HG03196 (cell line): Measurements from ENCODE around the gene CMSS1.
"Not testable (repeated sequence)": the region's sequence is repeated elsewhere in the genome, so short reads cannot be mapped to it uniquely, and the experiment has no call there.

Source experiments
- ATAC-seq: cut with Tn5 transposase; IDR thresholded peaks from one replicate; pipeline ENCODE4 v1.9.1; 2021; ENCODE audit not compliant: unreplicated experiment

CMSS1 gene

DNA sequence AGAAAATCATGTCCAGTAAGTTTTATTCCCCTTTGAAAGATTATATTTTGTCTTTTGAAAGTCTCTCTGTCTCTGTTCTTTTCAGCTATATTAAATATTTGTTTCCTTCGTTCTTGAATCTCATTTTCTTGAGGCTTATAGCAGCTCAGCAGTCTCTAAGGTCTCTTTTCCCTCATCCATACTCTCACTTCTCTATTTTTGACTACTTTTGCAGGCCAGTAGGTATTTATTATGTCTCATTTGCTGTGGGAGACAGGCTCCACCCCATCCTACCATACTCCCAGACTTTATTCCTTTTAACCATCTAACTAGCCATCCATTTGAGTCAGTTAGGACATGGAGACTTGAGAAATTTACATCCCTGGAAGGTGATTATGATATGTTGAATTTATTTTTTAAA, 225.6 kb downstream of the CMSS1 start:
- no peak for ATAC-seq

DNA sequence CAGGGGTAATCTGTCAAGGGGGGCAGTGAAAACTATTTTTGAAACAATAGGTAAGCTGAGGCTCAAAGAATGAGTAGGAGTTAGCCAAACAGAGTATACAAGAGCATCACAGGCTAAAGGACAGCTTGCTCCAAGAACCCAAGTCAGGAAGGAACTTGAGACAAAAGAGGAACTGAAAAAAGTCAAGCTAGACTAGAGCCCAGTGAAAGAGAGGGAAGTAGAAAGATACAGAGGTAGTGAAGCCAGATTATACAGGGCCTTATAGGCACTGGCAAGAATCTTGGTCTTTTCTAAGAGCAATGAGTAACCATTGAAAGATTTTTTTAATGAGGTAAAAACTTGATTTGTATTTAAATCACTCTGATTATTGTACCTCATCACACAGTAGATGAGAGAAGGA, 226.7 kb downstream of the CMSS1 start:
- ATAC-seq, result peak; percentile 66

- ATAC-seq, result no peak
These were observed 228.0 kb downstream of the CMSS1 start for GRCh38 chr3:100045696-100046095.

DNA sequence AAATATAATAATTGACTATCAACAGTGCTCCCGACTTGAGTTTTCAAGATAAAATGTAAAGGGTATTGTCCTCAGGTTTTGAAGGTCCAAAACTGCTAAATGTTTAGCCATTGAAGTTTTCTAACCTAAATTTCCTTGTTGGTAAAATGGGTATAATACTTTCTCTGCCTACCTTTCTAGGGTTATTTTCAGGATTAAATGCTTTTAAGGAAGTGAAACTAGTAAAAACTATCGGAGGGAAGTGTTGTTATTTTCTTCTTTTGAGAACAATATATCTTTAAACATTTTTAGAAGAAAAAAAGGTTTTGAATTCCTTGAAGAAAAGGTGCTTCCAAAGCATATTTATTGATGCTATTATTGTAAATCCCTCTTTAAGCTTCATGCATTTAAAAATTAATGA, 229.3 kb downstream of the CMSS1 start:
- no peak for ATAC-seq

DNA sequence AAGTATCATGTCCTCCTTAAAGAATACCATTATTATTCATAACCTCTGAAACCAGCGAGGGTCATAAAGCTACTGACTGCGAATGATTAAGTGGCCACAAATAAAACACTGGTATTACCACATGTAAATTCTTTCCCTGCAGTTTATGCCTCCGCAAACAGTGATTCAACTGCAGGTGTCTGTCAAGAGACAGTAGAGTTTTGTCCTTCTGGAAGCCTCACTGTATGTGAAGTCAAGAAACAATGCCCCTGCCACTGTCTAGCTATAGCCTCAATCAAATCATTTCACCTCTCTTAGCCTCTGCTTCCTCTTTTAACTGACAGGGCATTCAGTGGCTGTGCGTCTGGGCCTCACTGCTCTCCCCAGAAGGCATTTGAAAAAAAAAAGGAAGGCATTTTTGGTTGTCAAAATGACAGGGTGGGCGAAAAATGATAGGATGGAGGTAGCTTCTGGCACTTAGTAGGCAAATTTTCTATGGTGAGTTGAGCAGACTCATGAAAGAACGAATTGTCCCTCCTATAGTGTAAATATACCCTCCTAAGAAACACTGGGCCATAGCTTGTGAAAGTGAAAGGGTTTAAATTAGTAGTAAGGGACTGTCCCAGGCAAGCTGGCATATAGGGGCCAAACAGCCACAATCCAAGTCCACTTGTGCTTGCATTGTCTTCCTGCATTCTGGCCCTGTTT, 229.9 kb downstream of the CMSS1 start:
- peak; percentile 87 for ATAC-seq

GRCh38 chr3:100048248-100048647, 230.6 kb downstream of the CMSS1 start:
- peak; percentile 1 for ATAC-seq

- not testable (repeated sequence) for ATAC-seq
These were observed 233.9 kb downstream of the CMSS1 start for GRCh38 chr3:100051513-100051912.

DNA sequence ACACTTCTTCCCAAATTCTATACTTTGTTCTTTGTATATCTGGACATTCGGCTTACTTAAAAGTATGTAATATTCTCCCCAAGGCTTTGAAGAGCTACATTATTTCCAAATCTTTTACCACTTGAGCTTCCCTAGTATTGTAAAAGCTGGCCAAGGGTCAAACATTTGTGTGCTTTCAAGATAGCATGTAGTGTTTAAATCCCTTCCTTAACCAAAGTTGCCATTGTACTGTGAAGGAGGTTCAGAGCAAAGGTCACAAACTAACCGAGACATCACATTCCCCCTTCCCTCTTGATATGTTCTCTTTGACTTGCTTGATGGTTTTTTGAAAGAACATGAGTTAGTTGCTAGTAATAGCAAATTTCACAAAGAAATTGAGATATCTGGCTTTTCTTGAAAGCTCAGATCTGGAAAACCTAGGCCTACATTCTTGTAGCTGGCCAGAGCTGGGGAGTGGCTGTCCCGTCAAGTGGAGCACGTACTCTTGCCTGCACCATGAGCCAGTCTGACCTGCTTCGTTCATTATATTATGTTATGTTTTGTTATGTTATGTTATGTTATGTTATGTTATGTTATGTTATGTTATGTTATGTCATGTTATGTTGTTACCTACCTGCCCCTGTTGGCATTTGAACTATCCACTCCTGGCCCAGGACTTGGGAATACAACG, 236.4 kb downstream of the CMSS1 start:
- no peak for ATAC-seq

- no peak for ATAC-seq
These were observed 240.3 kb downstream of the CMSS1 start for GRCh38 chr3:100057716-100058575.

- no peak for ATAC-seq
These were observed 241.8 kb downstream of the CMSS1 start for GRCh38 chr3:100059472-100059871.

DNA sequence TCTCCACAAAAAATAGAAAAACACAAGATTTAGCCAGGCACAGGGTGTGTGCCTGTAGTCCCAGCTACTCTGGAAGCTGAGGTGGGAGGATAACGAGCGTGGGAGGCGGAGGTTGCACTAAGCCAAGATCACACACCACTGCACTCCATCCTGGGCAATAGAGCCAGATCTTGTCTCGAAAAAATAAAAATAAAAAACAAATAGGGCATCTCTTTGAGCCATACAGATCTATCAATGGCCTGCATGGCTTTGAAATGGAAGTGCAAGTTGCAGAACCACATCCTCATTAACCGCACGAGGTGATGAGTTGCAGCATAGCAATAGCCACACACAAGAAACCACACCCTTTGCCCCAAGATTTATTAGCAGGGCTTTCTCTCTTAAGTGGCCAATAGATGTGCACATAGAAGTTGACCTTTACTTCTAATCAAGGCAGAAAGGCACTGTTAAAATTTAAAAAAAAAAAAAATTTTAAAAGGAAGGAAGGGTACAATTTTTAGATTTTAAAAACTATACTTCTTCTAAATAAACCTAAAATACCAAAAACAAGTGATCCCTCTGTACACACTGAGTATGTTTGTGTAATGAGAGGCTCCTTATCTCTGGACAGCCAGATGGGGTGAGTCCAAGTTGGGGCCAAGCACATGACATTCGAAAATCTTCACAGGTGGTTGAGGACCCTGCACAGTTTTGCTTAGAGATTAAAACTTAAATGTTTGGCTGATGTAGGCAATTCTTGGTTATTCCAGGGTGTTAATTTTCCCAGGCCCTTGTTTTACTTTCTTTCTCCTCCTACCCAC, 243.2 kb downstream of the CMSS1 start:
- ATAC-seq, result no peak

DNA sequence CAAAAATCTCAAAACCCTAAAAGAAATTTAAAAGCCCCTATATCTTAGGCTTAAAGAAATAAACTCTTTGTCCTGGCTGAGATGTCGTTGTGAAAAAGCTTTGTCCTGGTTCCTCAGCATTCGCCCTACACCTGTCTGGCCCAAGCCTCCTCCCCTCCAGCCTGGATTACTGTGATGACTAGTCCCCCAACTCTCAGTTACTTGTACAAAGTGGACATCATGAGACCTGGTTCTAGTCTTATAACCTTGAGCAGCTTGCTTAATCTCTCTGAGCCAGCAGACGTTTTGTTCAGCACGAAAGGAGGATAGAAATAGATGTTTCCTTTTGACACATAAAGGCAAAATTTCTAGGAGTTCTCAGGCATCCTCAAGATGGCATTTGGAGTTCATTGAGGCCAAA, 245.0 kb downstream of the CMSS1 start:
- no peak for ATAC-seq

- no peak for ATAC-seq
These were observed 246.3 kb downstream of the CMSS1 start for GRCh38 chr3:100063929-100064461.

GRCh38 chr3:100067589-100067988, 249.9 kb downstream of the CMSS1 start:
- ATAC-seq, result no peak

DNA sequence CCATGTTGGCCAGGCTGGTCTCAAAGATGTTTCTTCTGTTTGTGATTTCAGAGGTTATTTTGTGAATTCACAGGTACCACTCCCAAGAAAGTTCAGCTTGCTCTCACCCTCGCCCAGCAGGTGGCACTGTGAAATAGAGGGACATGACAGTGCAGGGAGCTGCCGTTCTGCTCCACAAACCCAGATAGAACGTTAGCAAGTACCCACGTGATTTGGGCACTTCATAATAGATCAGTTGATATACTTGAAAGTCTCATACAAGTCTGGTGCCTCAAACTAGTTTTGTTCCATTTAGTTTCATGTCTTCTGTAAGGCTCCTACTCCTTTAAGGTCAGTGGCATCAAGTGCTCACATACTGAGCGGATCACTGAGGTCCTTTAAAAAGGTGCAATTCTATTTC, 251.2 kb downstream of the CMSS1 start:
- ATAC-seq, result peak; percentile 74

- no peak for ATAC-seq
These were observed 251.8 kb downstream of the CMSS1 start for GRCh38 chr3:100069472-100069871.

GRCh38 chr3:100072326-100073048, 254.8 kb downstream of the CMSS1 start:
- ATAC-seq, result no peak

- no peak for ATAC-seq
These were observed 255.5 kb downstream of the CMSS1 start for GRCh38 chr3:100073049-100073713.

DNA sequence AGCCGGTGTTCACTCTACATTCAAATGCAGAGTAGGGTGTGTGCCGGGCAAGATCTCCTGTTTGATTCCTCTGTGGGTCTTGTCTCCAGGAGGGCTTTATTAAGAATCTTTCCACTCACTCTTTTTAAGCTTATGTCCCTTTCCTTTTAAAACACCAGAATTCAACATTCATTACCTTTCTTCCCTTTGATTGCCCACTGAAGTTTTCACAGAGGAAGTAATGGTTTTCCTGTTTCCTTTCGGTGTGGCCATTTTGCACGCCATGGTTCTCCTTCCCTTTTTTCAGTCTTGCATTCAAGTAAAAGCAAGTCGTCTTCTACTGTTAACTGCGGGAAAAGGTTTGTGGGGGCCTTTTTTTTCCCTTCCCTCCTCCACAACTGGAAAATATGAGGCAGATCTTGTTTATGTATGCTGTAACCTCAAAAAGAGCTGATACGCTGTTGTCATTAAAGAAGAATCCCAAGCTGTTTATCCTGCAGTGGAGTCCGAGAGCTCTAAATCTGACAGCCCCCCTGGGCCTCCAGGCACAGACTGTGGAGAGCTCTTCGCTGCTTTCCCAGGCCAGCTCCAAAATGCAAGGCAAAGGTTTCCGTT, 256.1 kb downstream of the CMSS1 start:
- ATAC-seq, result no peak
